GM18868 (cell line): ENCODE results near the gene BNIPL.
A peak's percentile ranks its signal among the peaks of the same experiment; 100 is the strongest.

ENCODE experiments used
- ATAC-seq: cut with Tn5 transposase; IDR thresholded peaks from one replicate; pipeline ENCODE4 v1.9.1; 2021; ENCODE audit warnings: mild to moderate bottlenecking, moderate library complexity; ENCODE audit not compliant: unreplicated experiment

The BNIPL gene, protein sequence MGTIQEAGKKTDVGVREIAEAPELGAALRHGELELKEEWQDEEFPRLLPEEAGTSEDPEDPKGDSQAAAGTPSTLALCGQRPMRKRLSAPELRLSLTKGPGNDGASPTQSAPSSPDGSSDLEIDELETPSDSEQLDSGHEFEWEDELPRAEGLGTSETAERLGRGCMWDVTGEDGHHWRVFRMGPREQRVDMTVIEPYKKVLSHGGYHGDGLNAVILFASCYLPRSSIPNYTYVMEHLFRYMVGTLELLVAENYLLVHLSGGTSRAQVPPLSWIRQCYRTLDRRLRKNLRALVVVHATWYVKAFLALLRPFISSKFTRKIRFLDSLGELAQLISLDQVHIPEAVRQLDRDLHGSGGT

DNA sequence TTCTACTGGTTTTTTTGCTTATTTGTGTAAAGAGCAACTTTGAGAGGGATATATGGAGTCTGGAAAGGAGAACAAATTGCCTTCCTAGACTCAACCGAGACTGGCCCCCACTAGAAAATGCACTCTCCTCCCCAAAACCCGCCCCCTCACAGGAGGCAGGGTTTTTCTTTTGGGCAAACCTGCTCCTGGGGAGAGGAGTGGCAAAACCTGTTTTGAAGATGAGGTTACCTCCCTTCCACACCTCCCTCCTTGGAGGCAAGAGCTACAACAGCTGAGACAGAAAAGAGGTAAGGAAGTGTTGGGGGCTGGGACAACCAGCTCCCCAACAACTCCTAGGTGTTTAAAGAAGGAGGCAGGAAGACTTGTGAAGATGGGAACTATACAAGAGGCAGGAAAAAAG is at the start of gene BNIPL:
TSS of gene BNIPL (plus strand) at position 231 of the 400 bp plus-strand sequence. CDS start at position 371, 140 bp downstream.
- ATAC-seq, result no peak

DNA sequence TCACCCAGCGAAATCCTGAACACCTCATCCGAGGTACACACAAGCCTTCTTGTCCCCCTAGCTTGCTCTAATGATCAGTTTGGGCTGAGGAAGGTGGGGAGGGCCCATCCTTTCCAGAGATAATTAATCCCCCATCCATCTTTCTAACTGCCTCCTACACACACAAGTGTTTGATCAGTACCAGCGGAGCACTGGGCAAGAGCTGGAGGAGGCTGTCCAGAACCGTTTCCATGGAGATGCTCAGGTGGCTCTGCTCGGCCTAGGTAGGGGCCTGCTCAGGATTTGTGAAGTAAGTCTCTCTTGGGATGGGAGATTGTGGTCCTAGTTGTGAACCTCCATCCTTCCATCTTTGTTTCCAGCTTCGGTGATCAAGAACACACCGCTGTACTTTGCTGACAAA is 48.5 kb upstream of the BNIPL start:
- ATAC-seq, result no peak

DNA sequence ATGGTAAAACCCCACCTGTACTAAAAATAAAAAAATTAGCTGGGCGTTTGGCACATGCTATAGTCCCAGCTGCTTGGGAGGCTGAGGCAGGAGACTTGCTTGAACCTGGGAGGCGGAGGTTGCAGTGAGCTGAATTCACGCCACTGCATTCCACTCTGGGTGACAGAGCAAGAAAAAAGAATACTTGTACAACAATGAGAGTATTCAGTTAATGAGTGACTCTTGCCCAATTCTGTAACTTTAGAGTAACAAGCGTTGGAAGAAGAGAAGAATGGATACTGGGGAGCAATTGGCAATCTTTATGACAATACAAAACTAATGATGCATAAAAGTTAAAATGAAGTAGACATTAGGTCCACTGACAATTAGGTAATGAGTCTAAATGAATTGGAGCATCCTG is 43.8 kb upstream of the BNIPL start:
- ATAC-seq, result no peak

DNA sequence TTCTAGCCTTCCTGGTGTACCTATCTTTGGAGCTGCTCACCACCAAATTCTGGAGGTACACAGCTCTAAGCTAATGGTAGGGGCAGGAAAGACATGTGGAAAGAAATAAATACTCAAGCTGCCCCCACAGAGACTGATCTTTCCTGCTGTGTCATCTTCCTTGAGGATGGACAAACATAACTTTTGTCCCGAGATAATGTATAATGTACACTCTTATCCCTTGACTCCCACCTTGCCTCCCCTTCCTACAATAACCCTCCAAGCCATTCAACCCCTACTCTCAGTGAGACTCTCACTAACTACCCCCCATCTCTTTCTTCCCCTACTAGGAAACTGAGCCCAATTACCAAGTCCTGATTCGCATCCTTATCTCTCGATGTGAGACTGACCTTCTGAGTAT is 42.1 kb upstream of the BNIPL start:
- ATAC-seq, result no peak

DNA sequence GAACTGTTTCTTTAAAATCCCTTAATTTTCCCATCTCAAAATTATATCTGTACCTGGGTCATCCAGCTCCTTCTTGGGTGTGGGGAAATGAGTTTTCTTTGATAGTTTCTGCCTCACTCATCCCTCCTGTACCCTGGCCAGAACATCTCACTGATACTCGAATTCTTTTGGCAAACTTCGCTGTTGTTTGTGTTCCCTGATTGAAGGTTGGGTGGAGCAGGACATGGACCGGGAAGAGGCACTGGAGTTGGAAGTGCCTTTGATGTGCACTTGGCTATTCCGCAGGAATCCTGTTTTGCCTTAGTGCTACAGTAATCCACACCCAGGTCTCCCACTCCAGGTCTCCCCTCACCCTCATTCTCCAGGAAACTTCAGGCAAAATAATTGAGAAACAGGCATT is 40.9 kb upstream of the BNIPL start:
- ATAC-seq, result no peak

DNA sequence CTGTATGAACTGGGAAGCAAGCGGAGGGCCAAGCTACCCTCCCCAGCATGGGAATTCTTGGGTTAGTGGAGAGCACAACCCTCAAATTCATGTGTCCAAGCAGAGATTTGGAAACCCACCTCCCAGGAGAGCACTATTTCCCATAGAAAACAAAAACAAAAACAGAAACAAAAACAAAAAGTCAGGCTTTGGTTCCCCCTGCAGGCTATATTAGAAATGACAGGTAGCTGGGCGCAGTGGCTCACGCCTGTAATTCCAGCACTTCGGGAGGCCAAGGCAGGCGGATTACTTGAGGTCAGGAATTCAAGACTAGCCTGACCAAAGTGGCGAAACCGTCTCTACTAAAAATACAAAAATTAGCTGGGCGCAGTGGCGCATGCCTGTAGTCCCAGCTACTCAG is 40.5 kb upstream of the BNIPL start:
- no peak for ATAC-seq

DNA sequence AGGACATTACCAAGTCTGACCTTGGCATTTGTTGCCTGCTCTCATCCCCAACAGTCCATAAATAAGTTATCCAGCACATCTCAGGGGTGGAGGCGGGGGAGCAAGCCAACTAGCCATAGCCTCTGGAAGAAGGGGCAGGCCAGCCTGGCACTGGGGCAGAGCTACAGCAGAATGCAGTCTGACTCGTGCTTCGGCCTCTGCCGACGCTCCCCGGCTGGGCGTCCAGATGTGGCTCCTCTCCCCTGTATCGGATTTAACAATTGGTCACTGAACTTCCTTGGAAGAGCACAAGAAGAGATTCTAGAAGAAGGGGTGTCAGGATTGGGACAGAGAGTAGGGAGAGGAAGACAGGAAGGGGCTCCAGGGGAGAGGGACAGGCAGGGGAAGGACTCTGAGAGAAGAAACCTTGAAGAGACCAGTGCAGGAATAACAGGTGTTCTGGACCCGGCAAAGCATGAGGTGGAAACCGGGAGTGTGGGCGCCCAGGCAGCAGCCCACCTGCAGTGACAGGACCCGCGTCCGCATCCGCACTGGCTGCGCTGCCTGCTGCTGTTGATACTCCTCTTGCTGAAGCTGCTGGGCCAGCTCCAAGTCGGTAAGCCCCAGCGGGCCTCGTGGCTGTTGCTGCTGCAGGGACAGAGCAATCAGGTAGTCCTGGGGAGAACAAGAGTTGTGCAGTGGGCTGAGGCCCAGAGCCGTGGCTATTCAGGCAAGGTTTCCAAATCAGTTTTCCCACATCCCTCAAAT is 39.1 kb upstream of the BNIPL start:
- ATAC-seq, result no peak

DNA sequence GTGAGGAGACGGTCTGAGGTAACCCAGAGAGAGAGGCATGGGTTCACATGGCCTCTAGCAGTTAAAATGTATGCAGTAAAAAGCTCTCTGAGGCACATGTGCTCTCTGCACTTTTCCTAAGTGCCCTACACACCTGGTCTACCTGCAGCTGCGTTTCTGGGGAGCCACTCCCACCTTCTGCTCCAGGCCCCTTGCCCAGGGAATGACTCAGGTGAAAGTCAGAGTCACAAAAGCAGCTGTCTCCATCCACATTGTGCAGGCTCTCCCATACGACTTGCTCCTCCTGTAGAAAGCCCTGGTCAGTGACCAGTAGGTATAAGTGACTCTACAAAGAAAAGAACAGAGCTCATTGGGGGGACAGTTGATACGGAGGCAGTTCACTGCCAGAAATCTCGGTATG is 38.4 kb upstream of the BNIPL start:
- no peak for ATAC-seq

DNA sequence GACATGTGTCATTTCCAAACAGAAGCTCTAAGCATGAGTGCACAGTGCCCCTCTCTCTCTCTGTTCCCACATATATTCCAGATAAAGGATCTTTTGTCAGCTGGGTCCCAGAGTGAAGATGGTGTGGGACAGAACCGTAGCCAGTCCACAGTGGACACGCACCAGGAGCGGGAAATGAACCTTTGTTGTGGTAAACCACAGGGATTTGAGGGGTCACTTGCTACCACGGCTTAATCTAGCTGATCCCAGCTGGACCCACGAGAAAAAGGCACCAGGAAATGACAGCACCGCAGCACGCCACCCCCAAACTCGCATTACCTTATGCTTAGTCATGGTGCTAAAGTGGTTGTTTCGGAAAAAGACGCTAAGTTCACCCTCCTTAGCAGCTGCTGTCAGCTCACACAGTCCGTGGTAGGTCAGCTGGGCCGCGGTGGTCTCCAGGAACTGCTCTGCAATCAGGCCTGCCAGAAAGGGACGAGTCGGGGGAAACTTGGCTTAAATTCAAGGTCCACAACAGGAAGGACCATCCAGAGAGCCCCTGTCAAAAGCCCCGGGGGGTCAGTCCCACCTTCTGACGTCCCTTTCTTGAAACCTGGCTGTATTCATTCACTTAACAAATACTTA is 37.2 kb upstream of the BNIPL start:
- ATAC-seq, result no peak

DNA sequence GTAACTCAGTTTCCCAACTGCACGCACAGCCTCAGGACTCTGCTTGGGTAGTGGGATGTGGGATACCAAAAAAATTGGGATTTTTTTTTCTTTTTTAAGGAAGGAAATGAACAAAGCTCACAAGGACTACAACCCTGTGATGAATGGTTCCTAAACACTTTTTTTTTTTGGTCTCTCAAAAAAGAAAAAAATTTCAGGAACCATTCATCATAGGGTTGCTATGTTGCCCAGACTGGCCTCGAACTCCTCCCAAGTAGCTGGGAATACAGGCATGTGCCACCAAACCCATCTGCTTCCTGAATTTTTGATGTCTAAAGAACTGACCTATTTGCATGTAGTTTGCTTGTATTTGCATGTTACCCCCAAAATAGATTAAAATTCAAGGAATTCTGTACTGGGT is 36.5 kb upstream of the BNIPL start:
- ATAC-seq, result no peak

DNA sequence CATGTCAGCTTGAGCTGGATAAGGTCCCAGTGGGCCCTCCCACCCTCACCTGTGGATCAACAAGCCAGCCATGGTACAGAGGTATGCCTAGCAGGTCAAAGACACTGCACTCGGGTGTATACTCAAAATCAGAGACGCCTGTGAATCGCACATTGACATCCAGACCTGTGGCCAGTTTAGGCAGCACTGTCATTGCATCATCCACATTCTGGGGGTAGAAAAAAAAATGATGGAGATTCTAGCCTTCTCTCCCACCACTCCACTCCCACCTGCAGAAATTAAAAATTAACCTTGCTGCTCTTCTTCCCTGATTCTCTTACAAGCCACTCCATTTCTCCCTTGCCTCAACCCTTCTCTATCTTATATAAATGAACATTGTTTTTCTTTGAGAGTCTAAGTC is 36.0 kb upstream of the BNIPL start:
- no peak for ATAC-seq

DNA sequence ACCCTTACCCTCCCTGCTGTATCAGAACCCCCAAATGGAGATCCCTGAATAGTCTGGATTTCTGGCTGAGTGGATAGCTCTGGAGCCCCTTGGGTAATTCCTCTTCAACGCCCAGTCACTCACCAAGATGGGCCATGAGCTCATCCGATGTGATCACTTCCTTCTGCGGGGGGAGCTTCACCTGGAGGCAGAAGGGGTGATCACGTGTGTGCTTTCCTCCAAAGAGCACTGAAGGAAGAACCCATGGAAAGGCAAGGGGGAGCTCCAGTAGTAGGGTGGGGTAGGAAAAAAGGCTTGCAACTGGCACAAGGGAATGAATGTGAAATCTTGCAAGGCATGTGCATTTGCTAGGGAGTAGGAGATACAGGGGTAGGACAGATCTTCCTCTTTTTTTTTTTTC is 34.8 kb upstream of the BNIPL start:
- ATAC-seq, result no peak

DNA sequence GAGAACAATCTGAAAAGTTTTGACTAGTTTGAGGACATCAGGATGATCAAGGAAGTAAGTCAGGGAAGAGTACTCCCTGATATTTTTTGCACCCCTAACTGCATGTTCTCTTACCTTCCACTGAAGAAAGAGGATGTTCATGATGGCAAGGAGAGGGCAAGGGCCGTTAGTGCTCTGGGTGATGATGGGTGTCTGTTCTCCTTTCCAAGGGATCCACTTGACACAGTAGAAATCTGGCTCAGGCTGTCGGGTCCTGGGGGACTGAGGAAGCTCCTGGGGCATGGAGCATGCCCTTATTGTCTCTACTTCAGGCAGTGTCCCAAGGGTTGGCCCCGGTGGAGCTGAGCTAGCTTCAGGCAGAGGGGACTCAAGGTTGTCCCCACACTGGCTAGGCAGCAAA is 34.3 kb upstream of the BNIPL start:
- no peak for ATAC-seq

DNA sequence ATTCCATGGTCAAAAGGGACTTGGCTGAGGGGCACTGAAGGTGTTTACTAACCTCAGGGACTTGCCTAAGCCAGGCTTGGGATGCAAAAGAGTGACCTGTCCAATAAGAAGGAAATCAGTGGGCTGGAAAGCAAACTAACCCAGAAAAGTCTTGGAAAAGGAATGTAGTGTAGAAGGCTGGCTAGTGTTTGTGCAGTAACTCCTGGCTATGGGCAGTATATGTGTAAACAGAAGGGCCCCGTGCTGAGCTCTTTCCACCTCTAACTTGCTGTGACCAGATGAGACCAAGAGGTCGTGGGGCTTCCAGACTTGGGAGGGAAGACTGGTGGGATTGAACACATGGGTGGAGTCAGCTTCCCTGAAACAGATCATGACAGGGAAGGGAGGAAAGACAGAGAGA is 33.8 kb upstream of the BNIPL start:
- no peak for ATAC-seq

DNA sequence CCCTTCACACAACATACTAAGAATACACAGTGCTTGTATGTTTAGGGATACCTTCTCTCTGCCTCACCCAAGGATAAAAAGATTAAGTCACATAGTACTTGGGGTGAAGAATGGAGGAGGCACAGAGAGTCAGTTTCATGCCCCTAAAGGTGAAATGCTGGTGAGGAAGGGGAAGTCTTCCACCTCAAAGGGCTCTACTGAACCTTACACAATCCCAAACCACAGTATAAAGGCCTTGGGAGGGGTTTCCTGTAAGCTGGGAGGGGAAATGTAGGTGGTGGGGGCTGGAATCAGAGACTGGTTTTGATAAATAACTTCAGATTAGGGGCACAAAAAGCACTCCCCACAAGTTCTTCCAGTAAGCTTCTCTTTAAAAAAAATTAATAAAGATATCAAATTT is 33.2 kb upstream of the BNIPL start:
- ATAC-seq, result no peak

DNA sequence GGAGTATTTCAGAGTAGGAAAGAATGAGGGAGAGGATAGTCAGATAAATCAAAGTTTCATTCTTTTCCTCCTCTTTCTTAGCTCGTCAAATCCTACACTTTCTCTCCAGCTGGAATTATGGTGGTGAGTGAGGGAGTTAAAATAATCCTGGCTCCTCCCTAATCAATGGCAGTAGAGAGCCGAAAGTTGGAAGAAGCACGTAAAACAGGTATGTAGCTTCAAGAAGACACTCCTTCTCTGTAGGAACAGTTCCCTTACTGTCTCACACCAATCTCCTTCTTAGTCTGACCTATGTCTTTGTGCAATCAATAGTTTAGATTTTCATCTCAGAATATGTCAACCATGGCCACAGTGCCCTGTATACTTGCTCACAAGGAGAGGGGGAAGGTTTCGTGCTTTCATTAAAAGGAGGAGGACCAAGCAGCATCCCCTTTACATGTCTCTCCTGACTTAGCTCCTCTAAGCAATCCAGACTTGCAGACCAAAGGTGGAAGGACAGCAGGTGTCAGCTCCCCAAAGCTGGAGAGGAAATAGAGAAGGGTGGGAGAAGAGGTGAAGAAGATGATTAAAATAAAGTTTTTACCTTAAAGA is 30.6 kb upstream of the BNIPL start:
- ATAC-seq, result no peak

DNA sequence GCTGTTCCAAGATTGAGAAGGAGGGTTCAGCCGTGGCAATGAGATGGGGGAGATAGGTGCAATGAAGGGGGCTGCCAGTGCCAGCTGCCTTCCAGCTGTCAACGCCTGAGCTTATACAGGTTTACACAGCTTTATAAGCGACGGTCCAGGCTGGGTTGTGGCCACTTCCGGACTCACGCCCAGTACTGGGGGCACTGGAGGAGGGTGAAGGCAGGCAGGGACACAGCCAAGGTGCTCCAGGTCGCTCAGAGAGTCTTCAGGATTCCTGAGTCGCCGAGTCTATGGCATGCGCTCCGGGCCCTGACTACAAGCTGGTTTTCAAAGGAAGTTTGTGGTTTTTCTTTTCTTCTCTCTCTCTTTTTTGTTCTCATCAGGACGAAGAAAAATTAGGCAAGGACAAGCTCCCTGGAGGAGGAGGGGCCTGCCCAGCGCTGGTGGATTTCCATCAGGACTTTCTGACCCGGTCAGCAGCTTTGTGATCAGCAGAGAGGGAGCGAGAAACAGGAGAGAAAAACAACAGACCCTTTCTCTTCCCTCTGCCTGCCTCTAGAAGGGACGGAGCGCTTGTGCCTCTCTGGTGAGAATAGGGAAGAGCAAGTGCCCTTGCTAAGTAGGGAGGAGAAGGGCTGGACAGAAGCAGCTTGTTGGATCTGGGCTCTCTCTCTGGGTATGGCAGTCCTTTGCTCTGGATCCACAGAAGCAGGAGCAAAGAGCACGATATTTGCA is 29.9 kb upstream of the BNIPL start, which contains the start of gene MINDY1:
TSS of gene MINDY1 (minus strand) at position 576 of the 726 bp plus-strand sequence. CDS start 4,285 bp downstream, outside the sequence.
- no peak for ATAC-seq

DNA sequence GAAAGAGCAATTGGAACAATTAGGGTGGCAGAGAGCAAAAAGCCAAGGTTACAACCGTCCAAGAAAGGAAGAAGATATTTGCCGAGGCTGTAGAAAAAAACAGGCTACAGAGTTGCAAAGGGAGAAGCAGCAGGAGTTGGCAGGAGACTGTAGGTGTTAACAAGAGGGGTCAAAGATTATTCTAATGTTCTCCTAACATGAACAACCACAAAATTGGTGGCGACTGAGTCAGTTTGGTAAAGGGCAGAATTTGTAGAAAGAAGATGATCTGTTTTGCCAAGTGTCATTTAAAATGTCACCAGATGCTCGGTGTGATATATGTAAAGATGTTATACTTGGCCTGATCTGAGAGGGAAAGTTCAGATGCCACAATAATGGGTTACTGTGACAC is 28.5 kb upstream of the BNIPL start:
- ATAC-seq, result no peak

DNA sequence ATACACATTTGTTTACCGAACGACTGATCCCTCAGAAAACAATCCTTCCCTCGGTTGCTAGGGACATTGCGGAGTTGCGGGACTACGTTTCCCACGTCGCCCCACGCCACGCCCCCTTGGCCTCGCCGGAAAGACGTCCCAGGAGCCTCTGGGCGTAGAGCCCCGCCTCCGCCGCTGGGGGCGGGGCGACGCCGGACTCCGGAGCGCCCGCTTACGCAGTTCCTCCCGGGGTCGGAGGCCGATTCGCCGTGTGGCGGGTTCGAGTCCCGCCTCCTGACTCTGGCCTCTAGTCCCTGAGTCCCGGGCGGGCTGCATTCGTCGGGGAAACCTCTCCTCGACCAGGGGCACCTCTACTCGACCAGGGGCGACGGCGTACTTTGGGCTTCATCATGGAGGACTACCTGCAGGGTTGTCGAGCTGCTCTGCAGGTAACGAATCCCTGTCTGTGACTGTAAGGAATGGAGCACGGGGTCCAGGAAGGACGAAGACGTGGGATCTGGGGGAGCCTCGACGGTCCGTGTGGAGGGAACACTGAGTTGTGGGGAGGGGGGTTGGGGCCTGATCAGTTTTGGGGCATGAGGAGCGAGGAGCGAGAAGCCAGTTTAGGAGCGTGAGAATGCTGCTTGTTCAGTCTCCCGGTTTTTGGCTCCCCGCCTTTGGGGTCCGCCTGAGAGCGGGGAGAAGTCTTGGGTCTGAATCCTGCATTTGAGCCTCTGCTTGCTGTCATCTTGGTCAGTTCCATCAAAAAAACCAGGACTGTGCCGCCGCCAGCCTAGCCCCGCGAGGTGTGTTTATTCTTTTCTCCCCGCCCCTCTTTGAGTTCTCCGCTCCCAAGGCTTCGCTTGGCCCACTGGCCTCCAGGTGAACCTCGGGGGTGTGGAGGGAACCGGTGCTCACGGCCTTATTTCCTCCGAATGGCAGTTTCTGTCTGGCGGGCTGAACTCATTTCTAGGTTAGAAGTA is 27.9 kb upstream of the BNIPL start, which contains the start of gene PRUNE1:
TSS of gene PRUNE1 (plus strand) at position 206 of the 962 bp plus-strand sequence. CDS start at position 390, 184 bp downstream.
- peak; percentile 72 for ATAC-seq

DNA sequence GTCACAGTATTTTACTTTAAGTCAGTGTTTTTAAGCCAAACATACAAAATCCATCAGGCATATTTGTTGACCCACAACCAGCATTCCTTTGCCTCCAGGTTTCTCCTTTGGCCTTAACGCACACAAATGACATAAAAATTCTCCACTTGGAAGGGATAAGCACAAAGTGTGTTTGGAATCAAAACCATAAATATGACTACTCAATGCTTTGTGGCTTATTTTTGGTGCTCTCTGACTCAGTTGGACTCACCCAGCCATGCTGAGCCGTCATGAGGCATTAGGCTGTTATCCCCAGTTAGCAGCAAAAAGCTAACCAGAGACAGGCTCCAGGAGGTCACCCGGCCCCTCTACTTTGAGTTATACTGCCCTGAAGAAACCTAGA is 27.2 kb upstream of the BNIPL start:
- ATAC-seq, result no peak
